Muscle layer of duodenum (tissue), 2 donors: ENCODE measurements around the gene MTUS2.

Experiments used
- H3K27ac ChIP-seq: one replicate; pipeline ENCODE4 v1.7.0; 2013; ENCODE audit warnings: mild to moderate bottlenecking, low read length
- H3K27me3 ChIP-seq: one replicate; pipeline ENCODE4 v1.7.0; 2013; ENCODE audit warnings: low read depth, mild to moderate bottlenecking, control low read depth, low read length
- H3K36me3 ChIP-seq, 2 donors: one replicate each; pipeline ENCODE4 v1.7.0; 2013; ENCODE audit warnings: low read length in 2 of 2, control low read depth in 1 of 2, mild to moderate bottlenecking in 1 of 2; ENCODE audit not compliant: insufficient read depth in 2 of 2, control insufficient read depth in 1 of 2
- H3K4me1 ChIP-seq, 2 donors: one replicate each; pipeline ENCODE4 v1.7.0; 2013; ENCODE audit warnings: low read length in 2 of 2, mild to moderate bottlenecking in 2 of 2, control low read depth in 1 of 2, moderate library complexity in 1 of 2; ENCODE audit not compliant: insufficient read depth in 2 of 2, control insufficient read depth in 1 of 2
- H3K4me3 ChIP-seq, 2 donors: one replicate each; pipeline ENCODE4 v1.7.0; 2013; ENCODE audit warnings: low read length in 2 of 2, low read depth in 1 of 2, mild to moderate bottlenecking in 1 of 2
- H3K9me3 ChIP-seq, 2 donors: one replicate each; pipeline ENCODE4 v1.7.0; 2013; ENCODE audit warnings: low read length in 2 of 2, control low read depth in 1 of 2, mild to moderate bottlenecking in 1 of 2; ENCODE audit not compliant: control insufficient read depth in 1 of 2
- donor health status: healthy.

MTUS2 gene

GRCh38 chr13:28820099-28821051 is at the start of gene MTUS2:
Gene MTUS2, plus strand, starts transcription at chr13:28820339.
- peaks cover 5% of the 10 kb centered on the region in 2 donors for H3K9me3 ChIP-seq
- H3K4me1 ChIP-seq = peaks cover 0 to 10% of the 10 kb centered on the region in 2 donors
- no peaks in the 10 kb centered on the region for H3K36me3 ChIP-seq
- peak within 1 kb of the TSS; percentile 51 to 66 for H3K4me3 ChIP-seq
- no peak within 1 kb of the TSS for H3K27ac ChIP-seq
- peaks cover 10% of the 10 kb centered on the region for H3K27me3 ChIP-seq

- Histone ChIP-seq H3K36me3 (no peaks in the 10 kb centered on the region), H3K27me3 (no peaks in the 10 kb centered on the region), H3K27ac (no peak overlapping the region), H3K9me3 (peaks cover 0 to 2% of the 10 kb centered on the region in 2 donors), H3K4me1 (no peaks in the 10 kb centered on the region), H3K4me3 (no peak overlapping the region)
Observed at GRCh38 chr13:28778308-28779215, 41.6 kb upstream of the MTUS2 start.

- Histone ChIP-seq H3K36me3 (no peaks in the 10 kb centered on the region), H3K9me3 (no peaks in the 10 kb centered on the region), H3K27ac (no peak overlapping the region), H3K4me3 (no peak overlapping the region), H3K4me1 (no peaks in the 10 kb centered on the region), H3K27me3 (no peaks in the 10 kb centered on the region)
Observed at GRCh38 chr13:28792992-28793391, 27.1 kb upstream of the MTUS2 start.

GRCh38 chr13:28794396-28794795 is 25.7 kb upstream of the MTUS2 start:
- H3K36me3 ChIP-seq = no peaks in the 10 kb centered on the region
- no peaks in the 10 kb centered on the region for H3K27me3 ChIP-seq
- no peaks in the 10 kb centered on the region for H3K4me1 ChIP-seq
- no peak overlapping the region for H3K27ac ChIP-seq
- no peak overlapping the region for H3K4me3 ChIP-seq
- no peaks in the 10 kb centered on the region for H3K9me3 ChIP-seq

- no peak overlapping the region for H3K27ac ChIP-seq
- no peaks in the 10 kb centered on the region for H3K27me3 ChIP-seq
- no peak overlapping the region for H3K4me3 ChIP-seq
- no peaks in the 10 kb centered on the region for H3K4me1 ChIP-seq
- H3K36me3 ChIP-seq = no peaks in the 10 kb centered on the region
- H3K9me3 ChIP-seq = no peaks in the 10 kb centered on the region
Observed at GRCh38 chr13:28796938-28797257, 23.2 kb upstream of the MTUS2 start.

GRCh38 chr13:28805193-28805819 is 14.8 kb upstream of the MTUS2 start:
- H3K4me1 ChIP-seq = no peaks in the 10 kb centered on the region
- H3K4me3 ChIP-seq = no peak overlapping the region
- no peaks in the 10 kb centered on the region for H3K36me3 ChIP-seq
- peaks cover 0 to 14% of the 10 kb centered on the region in 2 donors for H3K9me3 ChIP-seq
- no peak overlapping the region for H3K27ac ChIP-seq
- no peaks in the 10 kb centered on the region for H3K27me3 ChIP-seq

- H3K4me1 ChIP-seq = peaks cover 0 to 10% of the 10 kb centered on the region in 2 donors
- no peak overlapping the region for H3K27ac ChIP-seq
- no peak overlapping the region for H3K4me3 ChIP-seq
- no peaks in the 10 kb centered on the region for H3K36me3 ChIP-seq
- peaks cover 5% of the 10 kb centered on the region in 2 donors for H3K9me3 ChIP-seq
- H3K27me3 ChIP-seq = peaks cover 10% of the 10 kb centered on the region
Observed at GRCh38 chr13:28817204-28817603, 2.9 kb upstream of the MTUS2 start.

- no peak overlapping the region for H3K27ac ChIP-seq
- peak overlapping the region in 1 of 2 donors; percentile 56 for H3K4me3 ChIP-seq
- H3K9me3 ChIP-seq = peaks cover 5% of the 10 kb centered on the region in 2 donors
- H3K4me1 ChIP-seq = peaks cover 0 to 10% of the 10 kb centered on the region in 2 donors
- H3K36me3 ChIP-seq = no peaks in the 10 kb centered on the region
- peaks cover 10% of the 10 kb centered on the region for H3K27me3 ChIP-seq
Observed at GRCh38 chr13:28819046-28819730, 951 bp upstream of the MTUS2 start.

GRCh38 chr13:28819735-28820098 is 422 bp upstream of the MTUS2 start:
- peak overlapping the region in 1 of 2 donors; percentile 56 for H3K4me3 ChIP-seq
- peaks cover 5% of the 10 kb centered on the region in 2 donors for H3K9me3 ChIP-seq
- H3K27me3 ChIP-seq = peaks cover 10% of the 10 kb centered on the region
- no peaks in the 10 kb centered on the region for H3K36me3 ChIP-seq
- H3K27ac ChIP-seq = no peak overlapping the region
- peaks cover 0 to 10% of the 10 kb centered on the region in 2 donors for H3K4me1 ChIP-seq

- H3K36me3 ChIP-seq = no peaks in the 10 kb centered on the region
- no peak overlapping the region for H3K27ac ChIP-seq
- H3K9me3 ChIP-seq = peaks cover 0 to 2% of the 10 kb centered on the region in 2 donors
- no peak overlapping the region for H3K4me3 ChIP-seq
- peaks cover 10% of the 10 kb centered on the region for H3K27me3 ChIP-seq
- H3K4me1 ChIP-seq = peaks cover 0 to 10% of the 10 kb centered on the region in 2 donors
Observed at GRCh38 chr13:28822151-28822550, 2.0 kb downstream of the MTUS2 start.
